K562 (cell line): ENCODE results near the gene AGBL1. TPM values are rescaled to one million over a fixed set of nuclear protein-coding genes. Genes with fewer than 3 reads are reported as not detected.

ENCODE experiments used
- ATAC-seq: fragments of 200-7000 bp; cut with Tn5 transposase; 3 replicates; pipeline ENCODE4 v1.9.1; 2020; ENCODE audit warnings: moderate library complexity
- BruUV-seq: library from RNA; stranded (reverse); fragments of 400-500 nt; replicated peaks from 2 replicates; lab custom pipeline; 2021; lab: Mats Ljungman, UMichigan
- CTCF ChIA-PET: fragments of 300-600 bp; formaldehyde crosslinking; extraction: SDS; loops from one replicate; lab custom pipeline; 2021; ENCODE audit warnings: low intra/inter-chr PET ratio; lab: Yijun Ruan, JAX
- POLR2A ChIA-PET: fragments of 300-600, 350-650 bp; sonication (Branson Sonifier 250); formaldehyde crosslinking; extraction: SDS; loops from one replicate; lab custom pipeline; 2021; ENCODE audit warnings: antibody characterized with exemption, inconsistent platforms; lab: Yijun Ruan, JAX
- DNase-seq, 4 experiments: peaks; one replicate each; pipeline versions ENCODE4 v3.0.0 to v3.0.0-alpha.2; 2011 to 2018; ENCODE audit warnings: low spot score in 3 of 4, mixed read lengths in 3 of 4; ENCODE audit errors: extremely low read depth in 1 of 4
- FAIRE-seq: peaks from 2 replicates; lab custom pipeline; 2011; peaks lifted over from hg19 to GRCh38; lab: Jason Lieb, UNC
- H2AFZ ChIP-seq: 2 replicates; pipeline ENCODE4 v1.6.0; 2011; ENCODE audit warnings: low read depth, low read length, control low read depth, inconsistent platforms
- H3K27ac ChIP-seq: fragments of 200-600 bp; 3 replicates; pipeline ENCODE4 v1.8.0; 2011; ENCODE audit warnings: low read depth, mild to moderate bottlenecking, control low read depth, inconsistent platforms, low read length, moderate library complexity, mixed read lengths; ENCODE audit errors: extremely low read depth
- H3K27me3 ChIP-seq, 2 experiments: fragments of 300-600 bp in 1 of 2; 2 replicates in 1 of 2; 3 replicates in 1 of 2; pipeline versions ENCODE4 v1.6.0 to v1.8.0; 2011; ENCODE audit warnings: inconsistent platforms in 2 of 2, low read length in 2 of 2, mild to moderate bottlenecking in 1 of 2, mixed read lengths in 1 of 2, moderate library complexity in 1 of 2; ENCODE audit not compliant: control insufficient read depth in 2 of 2, insufficient read depth in 2 of 2
- H3K36me3 ChIP-seq: fragments of 300-600 bp; 3 replicates; pipeline ENCODE4 v1.8.0; 2011; ENCODE audit warnings: mild to moderate bottlenecking, low read length, inconsistent platforms; ENCODE audit not compliant: control insufficient read depth, insufficient read depth
- H3K4me1 ChIP-seq, 2 experiments: fragments of 200-600 bp in 1 of 2; replicated peaks in 1 of 2; 2 replicates in 1 of 2; 3 replicates in 1 of 2; pipeline versions ENCODE4 v1.5.1 to v1.8.0; 2011; ENCODE audit warnings: inconsistent platforms in 2 of 2, low read length in 2 of 2, mild to moderate bottlenecking in 1 of 2, mixed read lengths in 1 of 2, moderate library complexity in 1 of 2; ENCODE audit not compliant: control insufficient read depth in 2 of 2, insufficient read depth in 2 of 2
- H3K4me2 ChIP-seq: 2 replicates; pipeline ENCODE4 v1.6.1; 2011; ENCODE audit warnings: low read length, control low read depth, inconsistent platforms, mixed read lengths; ENCODE audit not compliant: insufficient read depth
- H3K4me3 ChIP-seq: fragments of 200-600 bp; sonication (generic), shearing (Covaris generic); 2 replicates; pipeline ENCODE4 v1.5.1; 2016; ENCODE audit warnings: control low read depth, inconsistent platforms
- H3K79me2 ChIP-seq: fragments of 200-600 bp; 3 replicates; pipeline ENCODE4 v1.8.0; 2011; ENCODE audit warnings: low read length, inconsistent platforms; ENCODE audit not compliant: control insufficient read depth, insufficient read depth
- H3K9ac ChIP-seq, 2 experiments: 2 replicates each; pipeline versions ENCODE4 v1.6.0 to v1.6.1; 2011; ENCODE audit warnings: low read depth in 2 of 2, low read length in 2 of 2, control low read depth in 1 of 2, inconsistent platforms in 1 of 2, mild to moderate bottlenecking in 1 of 2, mixed read lengths in 1 of 2; ENCODE audit not compliant: insufficient read depth in 1 of 2
- H3K9me1 ChIP-seq: one replicate; pipeline ENCODE4 v1.6.0; 2011; ENCODE audit warnings: inconsistent platforms, mild to moderate bottlenecking, low read length, moderate library complexity; ENCODE audit not compliant: control insufficient read depth, insufficient read depth
- H3K9me3 ChIP-seq: replicated peaks from 2 replicates; pipeline ENCODE4 v1.5.1; 2011; ENCODE audit warnings: low read depth, low read length, inconsistent platforms; ENCODE audit not compliant: control insufficient read depth, insufficient read depth
- H4K20me1 ChIP-seq: replicated peaks from 2 replicates; pipeline ENCODE4 v1.6.1; 2011; ENCODE audit warnings: low read length, inconsistent platforms, mixed read lengths; ENCODE audit not compliant: control insufficient read depth, insufficient read depth
- C11orf30 ChIP-seq: fragments of 450-650 bp; IDR thresholded peaks from 2 replicates; pipeline ENCODE4 v1.6.1; 2016; ENCODE audit warnings: low read depth, mild to moderate bottlenecking
- FOXA1 ChIP-seq: fragments of 450-650 bp; IDR thresholded peaks from 2 replicates; pipeline ENCODE4 v1.6.1; 2016; ENCODE audit warnings: mild to moderate bottlenecking, borderline replicate concordance
- KAT2B ChIP-seq: IDR thresholded peaks from one replicate; pipeline ENCODE4 v1.6.1; 2012; ENCODE audit warnings: low read depth, mild to moderate bottlenecking, control low read depth, inconsistent platforms, low read length, moderate library complexity
- MCM2 ChIP-seq: fragments of 450-650 bp; IDR thresholded peaks from 2 replicates; pipeline ENCODE4 v1.6.1; 2017; ENCODE audit warnings: low read depth, mild to moderate bottlenecking
- MTA1 ChIP-seq: fragments of 450-650 bp; IDR thresholded peaks from 2 replicates; pipeline ENCODE4 v1.6.1; 2017; ENCODE audit warnings: borderline replicate concordance
- NFIX ChIP-seq: fragments of 250-450 bp; sonication (Bioruptor Pico); IDR thresholded peaks from 2 replicates; pipeline ENCODE4 v1.4.0; 2020; ENCODE audit warnings: low read depth, mild to moderate bottlenecking, moderate library complexity
- NR3C1 ChIP-seq: sonication (generic); formaldehyde crosslinking; IDR thresholded peaks from 2 replicates; pipeline ENCODE4 v1.8.1; 2022; ENCODE audit warnings: missing genetic modification reagents
- NRF1 ChIP-seq, 2 experiments: fragments of 450-650 bp; IDR thresholded peaks in 1 of 2; conservative IDR thresholded peaks in 1 of 2; 2 replicates each; pipeline ENCODE4 v1.6.1; 2014; ENCODE audit warnings: mild to moderate bottlenecking in 2 of 2
- PHF20 ChIP-seq: fragments of 450-650 bp; IDR thresholded peaks from 2 replicates; pipeline ENCODE4 v1.6.1; 2018; ENCODE audit not compliant: partially characterized antibody
- PRMT5 ChIP-seq: sonication (generic); formaldehyde crosslinking; IDR thresholded peaks from 2 replicates; pipeline ENCODE4 v1.5.0; 2020; ENCODE audit warnings: missing genetic modification reagents
- SMARCB1 ChIP-seq: IDR thresholded peaks from 2 replicates; pipeline ENCODE4 v1.6.1; 2011; ENCODE audit warnings: improper control_type of control experiment, low read depth; ENCODE audit not compliant: insufficient read length
- SRSF9 ChIP-seq: fragments of 200-400 bp; formaldehyde crosslinking; IDR thresholded peaks from 2 replicates; pipeline ENCODE4 v1.6.1; 2017; ENCODE audit warnings: low read depth, low read length, borderline replicate concordance
- ZBED1 ChIP-seq: IDR thresholded peaks from 2 replicates; pipeline ENCODE4 v1.6.1; 2014
- ZFP36 ChIP-seq: fragments of 150-350 bp; IDR thresholded peaks from 2 replicates; pipeline ENCODE4 v1.6.1; 2018; ENCODE audit warnings: low read length, low read depth; ENCODE audit not compliant: partially characterized antibody
- ZNF175 ChIP-seq: fragments of 200-800 bp; sonication (Bioruptor generic); IDR thresholded peaks from 2 replicates; pipeline ENCODE4 v1.6.1; 2016; ENCODE audit warnings: low read depth, mild to moderate bottlenecking, missing genetic modification characterization, missing compliant biosample characterization
- WGBS: fragments of 100-300 bp; shearing (Covaris generic); methylation state at CpG from one replicate; pipeline ENCODE4 v1.1.6; 2016; ENCODE audit warnings: low coverage, mixed read lengths; ENCODE audit not compliant: insufficient coverage; ENCODE audit errors: missing lambda C conversion rate; 5-methylcytosine and 5-hydroxymethylcytosine counted together
- in situ Hi-C: fragments of 300-500 bp; cut with MboI; formaldehyde crosslinking; loops from 4 replicates; pipeline ENCODE4 v1.15.0; 2018; ENCODE audit warnings: inconsistent platforms, mixed read lengths
- intact Hi-C: fragments of 100-400 bp; cut with micrococcal nuclease; formaldehyde crosslinking; loops from 2 replicates; pipeline ENCODE4 v1.14.2; 2022
- polyA plus RNA-seq, 8 experiments: library from polyadenylated mRNA; depleted of rRNA in 4 of 8; stranded (reverse) in 5 of 8; unstranded in 3 of 8; fragments of >200 nt; fragmentation: Nextera tagmentation in 2 of 8; fragmentation: Illumina TruSeq in 1 of 8; extraction: Ambion mirVana in 2 of 8; extraction: Trizol in 1 of 8; gene quantifications; 2 replicates each; pipeline versions ENCODE4 v1.2.1 to v1.2.3, GENCODE V29; 2011 to 2014; ENCODE audit warnings: inconsistent platforms in 1 of 8, missing spikeins in 1 of 8
- total RNA-seq, 7 experiments: library from RNA; depleted of rRNA in 6 of 7; stranded (reverse); fragments of >200 nt in 6 of 7; fragmentation: Illumina TruSeq in 2 of 7; extraction: Trizol in 2 of 7; gene quantifications; 2 replicates each; pipeline versions ENCODE4 v1.2.1 to v1.2.3, GENCODE V29; 2011 to 2021; ENCODE audit warnings: low replicate concordance in 1 of 7
- TF ChIP-seq, protein P1 (sequence below): fragments of 250-450 bp; sonication (Bioruptor Pico); IDR thresholded peaks from 2 replicates; pipeline ENCODE4 v1.8.0; 2022; ENCODE audit warnings: moderate library complexity, mild to moderate bottlenecking, inconsistent platforms
- TF ChIP-seq, protein P2 (sequence below): fragments of 250-450 bp; sonication (Bioruptor Pico); IDR thresholded peaks from 2 replicates; pipeline ENCODE4 v1.5.0; 2022; ENCODE audit warnings: mild to moderate bottlenecking
- TF ChIP-seq, protein P3 (sequence below): fragments of 450-650 bp; IDR thresholded peaks from 2 replicates; pipeline ENCODE4 v1.7.1; 2018; ENCODE audit warnings: mild to moderate bottlenecking, low read depth; ENCODE audit not compliant: partially characterized antibody

The AGBL1 gene
- total and polyA plus RNA-seq, 9 of the 15 experiments (the other 6 are each of a cell fraction or from before 2014, with no cell fraction given): not detected

DNA sequence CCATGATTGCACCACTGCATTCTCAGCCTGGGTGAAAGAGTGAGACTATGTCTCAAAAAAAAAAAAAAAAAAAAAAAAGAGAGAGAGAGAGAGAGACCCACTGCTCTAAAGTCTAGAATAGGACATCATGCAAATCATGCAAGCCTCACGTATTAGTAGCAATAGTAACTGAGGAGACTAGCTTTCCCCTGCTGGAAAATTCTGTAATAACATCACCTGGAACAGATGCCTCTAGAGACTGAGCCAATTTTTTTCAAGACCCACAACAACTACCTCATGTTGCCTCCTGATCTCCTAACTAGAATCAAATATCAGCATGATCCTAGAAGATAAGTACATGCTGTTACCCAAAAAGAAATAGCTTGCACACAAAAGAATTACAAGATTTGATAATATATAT, 461.9 kb downstream of the AGBL1 start:
- DNase-seq: no peak
- Histone ChIP-seq H3K4me1 (no peaks in the 10 kb centered on the region), H3K9me1 (no peaks in the 10 kb centered on the region), H3K36me3 (no peaks in the 10 kb centered on the region), H4K20me1 (no peaks in the 10 kb centered on the region), H3K79me2 (no peaks in the 10 kb centered on the region), H3K9ac (no peak overlapping the region), H3K27ac (no peak overlapping the region), H3K9me3 (no peaks in the 10 kb centered on the region), H3K4me3 (no peak overlapping the region), H3K27me3 (no peaks in the 10 kb centered on the region), H3K4me2 (no peak overlapping the region), H2AFZ (no peak overlapping the region)
- no peak for FAIRE-seq
- 0% methylated on average over 1 of the region's 1 CpG for WGBS
- CTCF ChIA-PET: no interaction called here
- in situ Hi-C loops (no loop called here), intact Hi-C loops (no loop called here)
- ATAC-seq: no peak
- POLR2A ChIA-PET: no interaction called here
- TF ChIP-seq KAT2B (no peak), ZNF175 (CRISPR knock-in tag) (no peak), ZFP36 (no peak), FOXA1 (no peak), MCM2 (no peak), C11orf30 (no peak), SRSF9 (no peak), ZBED1 (no peak), NFIX (CRISPR knock-in tag) (no peak), MTA1 (no peak), SMARCB1 (no peak), NRF1 (conservative IDR thresholded peaks at IDR 0.05 in 1 of 2, IDR thresholded peaks at IDR 0.05 in 1 of 2) (no peak), PHF20 (no peak), NR3C1 (CRISPR knock-in tag) (no peak), PRMT5 (CRISPR knock-in tag) (no peak)
- TF ChIP-seq, protein P1, sequence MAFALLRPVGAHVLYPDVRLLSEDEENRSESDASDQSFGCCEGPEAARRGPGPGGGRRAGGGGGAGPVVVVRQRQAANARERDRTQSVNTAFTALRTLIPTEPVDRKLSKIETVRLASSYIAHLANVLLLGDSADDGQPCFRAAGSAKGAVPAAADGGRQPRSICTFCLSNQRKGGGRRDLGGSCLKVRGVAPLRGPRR (CRISPR knock-in tag): no peak
- TF ChIP-seq, protein P2, sequence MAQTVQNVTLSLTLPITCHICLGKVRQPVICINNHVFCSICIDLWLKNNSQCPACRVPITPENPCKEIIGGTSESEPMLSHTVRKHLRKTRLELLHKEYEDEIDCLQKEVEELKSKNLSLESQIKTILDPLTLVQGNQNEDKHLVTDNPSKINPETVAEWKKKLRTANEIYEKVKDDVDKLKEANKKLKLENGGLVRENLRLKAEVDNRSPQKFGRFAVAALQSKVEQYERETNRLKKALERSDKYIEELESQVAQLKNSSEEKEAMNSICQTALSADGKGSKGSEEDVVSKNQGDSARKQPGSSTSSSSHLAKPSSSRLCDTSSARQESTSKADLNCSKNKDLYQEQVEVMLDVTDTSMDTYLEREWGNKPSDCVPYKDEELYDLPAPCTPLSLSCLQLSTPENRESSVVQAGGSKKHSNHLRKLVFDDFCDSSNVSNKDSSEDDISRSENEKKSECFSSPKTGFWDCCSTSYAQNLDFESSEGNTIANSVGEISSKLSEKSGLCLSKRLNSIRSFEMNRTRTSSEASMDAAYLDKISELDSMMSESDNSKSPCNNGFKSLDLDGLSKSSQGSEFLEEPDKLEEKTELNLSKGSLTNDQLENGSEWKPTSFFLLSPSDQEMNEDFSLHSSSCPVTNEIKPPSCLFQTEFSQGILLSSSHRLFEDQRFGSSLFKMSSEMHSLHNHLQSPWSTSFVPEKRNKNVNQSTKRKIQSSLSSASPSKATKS: no peak
- TF ChIP-seq, protein P3, sequence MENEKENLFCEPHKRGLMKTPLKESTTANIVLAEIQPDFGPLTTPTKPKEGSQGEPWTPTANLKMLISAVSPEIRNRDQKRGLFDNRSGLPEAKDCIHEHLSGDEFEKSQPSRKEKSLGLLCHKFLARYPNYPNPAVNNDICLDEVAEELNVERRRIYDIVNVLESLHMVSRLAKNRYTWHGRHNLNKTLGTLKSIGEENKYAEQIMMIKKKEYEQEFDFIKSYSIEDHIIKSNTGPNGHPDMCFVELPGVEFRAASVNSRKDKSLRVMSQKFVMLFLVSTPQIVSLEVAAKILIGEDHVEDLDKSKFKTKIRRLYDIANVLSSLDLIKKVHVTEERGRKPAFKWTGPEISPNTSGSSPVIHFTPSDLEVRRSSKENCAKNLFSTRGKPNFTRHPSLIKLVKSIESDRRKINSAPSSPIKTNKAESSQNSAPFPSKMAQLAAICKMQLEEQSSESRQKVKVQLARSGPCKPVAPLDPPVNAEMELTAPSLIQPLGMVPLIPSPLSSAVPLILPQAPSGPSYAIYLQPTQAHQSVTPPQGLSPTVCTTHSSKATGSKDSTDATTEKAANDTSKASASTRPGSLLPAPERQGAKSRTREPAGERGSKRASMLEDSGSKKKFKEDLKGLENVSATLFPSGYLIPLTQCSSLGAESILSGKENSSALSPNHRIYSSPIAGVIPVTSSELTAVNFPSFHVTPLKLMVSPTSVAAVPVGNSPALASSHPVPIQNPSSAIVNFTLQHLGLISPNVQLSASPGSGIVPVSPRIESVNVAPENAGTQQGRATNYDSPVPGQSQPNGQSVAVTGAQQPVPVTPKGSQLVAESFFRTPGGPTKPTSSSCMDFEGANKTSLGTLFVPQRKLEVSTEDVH: no peak
- no TSS peak for BruUV-seq
